Activated CD4-positive, alpha-beta memory T cell treated with anti-CD3 and anti-CD28 coated beads, Interleukin-2, amount 10 ng/mL, durations not matched to agents 7 days and 5 days (primary cell): ENCODE results near the gene EMC6. TPM values are rescaled to one million over a fixed set of nuclear protein-coding genes. Genes with fewer than 3 reads are reported as not detected.
"Not testable (repeated sequence)": the region's sequence is repeated elsewhere in the genome, so short reads cannot be mapped to it uniquely, and the experiment has no call there.

Source experiments
- CTCF ChIA-PET: fragments of 350-600 bp; sonication (Branson Sonifier 250); formaldehyde crosslinking; loops from one replicate; lab custom pipeline; 2021; ENCODE audit warnings: antibody characterized with exemption, inconsistent platforms; lab: Charles Lee
- POLR2A ChIA-PET: fragments of 350-600 bp; sonication (Branson Sonifier 250); formaldehyde crosslinking; loops from one replicate; lab custom pipeline; 2021; ENCODE audit warnings: antibody characterized with exemption; lab: Charles Lee
- DNase-seq: peaks from one replicate; pipeline ENCODE4 v3.0.0-alpha.2; 2020
- H3K27ac Mint-ChIP-seq: one replicate; pipeline ENCODE4 v1.8.0; 2021; ENCODE audit warnings: mild to moderate bottlenecking, mixed read lengths
- H3K27me3 Mint-ChIP-seq: one replicate; pipeline ENCODE4 v1.8.0; 2021; ENCODE audit warnings: mixed read lengths
- H3K36me3 Mint-ChIP-seq: one replicate; pipeline ENCODE4 v1.8.0; 2021; ENCODE audit warnings: low read depth, mixed read lengths
- H3K4me1 Mint-ChIP-seq: one replicate; pipeline ENCODE4 v1.8.0; 2021; ENCODE audit warnings: mixed read lengths
- H3K4me3 Mint-ChIP-seq: one replicate; pipeline ENCODE4 v1.8.0; 2021; ENCODE audit warnings: mild to moderate bottlenecking, mixed read lengths
- H3K9me3 Mint-ChIP-seq: one replicate; pipeline ENCODE4 v1.8.0; 2021; ENCODE audit warnings: mixed read lengths
- total RNA-seq, 2 experiments: library from RNA; stranded (reverse); gene quantifications; one replicate each; pipeline ENCODE4 v1.2.3, GENCODE V29; 2021

EMC6 gene
- total RNA-seq, 2 experiments from 2014 or later, result 40.4 to 41.6 TPM

GRCh38 chr17:3690094-3690715 lies 21.6 kb downstream of the EMC6 start:
- ChIA-PET CTCF (no interaction called here), POLR2A (interaction anchor here (1.9 kb wide), 1 partner anchor 33 kb away, joined by 7 read pairs; no protein-coding TSS in a partner anchor)
- Mint-ChIP-seq H3K4me3 (no peak overlapping the region), H3K9me3 (no peaks in the 10 kb centered on the region), H3K36me3 (peaks cover 12% of the 10 kb centered on the region), H3K27me3 (no peaks in the 10 kb centered on the region), H3K27ac (no peak overlapping the region), H3K4me1 (peaks cover 27% of the 10 kb centered on the region)
- DNase-seq, result no peak

- Mint-ChIP-seq H3K27ac (no peak overlapping the region), H3K27me3 (no peaks in the 10 kb centered on the region), H3K4me1 (peaks cover 31% of the 10 kb centered on the region), H3K36me3 (peaks cover 12% of the 10 kb centered on the region), H3K4me3 (no peak overlapping the region), H3K9me3 (no peaks in the 10 kb centered on the region)
- DNase-seq, result no peak
- ChIA-PET CTCF (interaction anchor here (0.7 to 1.2 kb wide), 4 partner anchors 19 to 215 kb away, joined by 3 to 5 read pairs (median 4); no protein-coding TSS in a partner anchor), POLR2A (interaction anchor here (0.7 to 1.9 kb wide), 2 partner anchors 31 to 895 kb away, joined by 3 to 7 read pairs; partner anchors contain the start of gene RAP1GAP2)
These were observed 23.0 kb downstream of the EMC6 start for GRCh38 chr17:3691617-3692067.

DNA sequence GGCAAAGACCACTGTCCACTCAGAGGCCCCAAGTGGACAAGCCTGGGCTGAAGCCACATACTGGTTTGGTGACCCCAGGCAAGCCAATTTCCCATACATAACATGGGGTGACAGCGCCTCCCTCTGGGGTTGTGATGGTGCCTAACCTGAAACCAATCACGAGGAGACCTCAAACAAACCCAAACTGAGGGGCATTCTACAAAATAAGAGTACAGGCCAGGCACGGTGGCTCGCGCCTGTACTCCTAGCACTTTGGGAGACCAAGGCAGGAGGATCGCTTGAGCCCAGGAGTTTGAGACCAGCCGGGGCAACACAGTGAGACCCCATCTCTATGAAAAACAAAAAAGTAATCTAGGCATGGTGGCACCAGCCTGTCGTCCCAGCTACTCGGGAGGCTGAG lies 23.7 kb downstream of the EMC6 start:
- no peaks in the 10 kb centered on the region for H3K27me3 Mint-ChIP-seq
- peaks cover 33% of the 10 kb centered on the region for H3K4me1 Mint-ChIP-seq
- peaks cover 12% of the 10 kb centered on the region for H3K36me3 Mint-ChIP-seq
- ChIA-PET CTCF (interaction anchor here (1.0 to 1.2 kb wide), 2 partner anchors 25 to 45 kb away, joined by 3 to 4 read pairs; no protein-coding TSS in a partner anchor), POLR2A (interaction anchor here (0.7 kb wide), 1 partner anchor 896 kb away, joined by 3 read pairs; the partner anchor contains the start of gene RAP1GAP2)
- H3K4me3 Mint-ChIP-seq, result no peak overlapping the region
- no peak for DNase-seq
- no peak overlapping the region for H3K27ac Mint-ChIP-seq
- no peaks in the 10 kb centered on the region for H3K9me3 Mint-ChIP-seq

- Mint-ChIP-seq H3K4me1 (peaks cover 37% of the 10 kb centered on the region), H3K4me3 (no peak overlapping the region), H3K9me3 (no peaks in the 10 kb centered on the region), H3K27ac (no peak overlapping the region), H3K36me3 (peaks cover 16% of the 10 kb centered on the region), H3K27me3 (no peaks in the 10 kb centered on the region)
- ChIA-PET CTCF (interaction anchor here (1.4 kb wide), 1 partner anchor 18 kb away, joined by 4 read pairs; no protein-coding TSS in a partner anchor), POLR2A (interaction anchor here (4.6 to 5.8 kb wide), 2 partner anchors 17 to 30 kb away, joined by 29 to 74 read pairs; partner anchors contain the start of gene HASPIN)
- DNase-seq, result no peak
These were observed 24.5 kb downstream of the EMC6 start for GRCh38 chr17:3693141-3693540.

DNA sequence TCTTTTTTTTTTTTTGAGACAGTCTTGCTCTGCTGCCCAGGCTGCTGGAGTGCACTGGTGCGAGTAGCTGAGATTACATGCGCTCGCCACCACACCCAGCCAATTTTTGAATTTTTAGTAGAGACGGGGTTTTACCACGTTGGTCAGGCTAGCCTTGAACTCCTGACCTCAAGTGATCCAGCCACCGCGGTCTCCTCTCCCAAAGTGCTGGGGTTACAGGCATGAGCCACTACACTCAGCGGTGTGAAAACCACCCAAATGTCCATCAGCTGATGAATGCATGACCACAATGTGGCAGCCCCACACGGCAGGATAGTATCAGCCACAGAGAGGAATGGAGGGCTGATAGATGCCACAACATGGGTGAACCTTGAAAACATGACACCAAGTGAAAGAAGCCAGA lies 25.2 kb downstream of the EMC6 start:
- ChIA-PET CTCF (interaction anchor here (0.6 to 2.4 kb wide), 4 partner anchors 12 to 91 kb away, joined by 3 to 12 read pairs (median 4); no protein-coding TSS in a partner anchor), POLR2A (interaction anchor here (4.6 to 5.8 kb wide), 2 partner anchors 17 to 29 kb away, joined by 29 to 74 read pairs; partner anchors contain the start of gene HASPIN)
- Mint-ChIP-seq H3K9me3 (no peaks in the 10 kb centered on the region), H3K4me1 (peaks cover 37% of the 10 kb centered on the region), H3K27ac (no peak overlapping the region), H3K27me3 (no peaks in the 10 kb centered on the region), H3K4me3 (peak overlapping the region; percentile 81), H3K36me3 (peaks cover 16% of the 10 kb centered on the region)
- DNase-seq, result peak; percentile 70

DNA sequence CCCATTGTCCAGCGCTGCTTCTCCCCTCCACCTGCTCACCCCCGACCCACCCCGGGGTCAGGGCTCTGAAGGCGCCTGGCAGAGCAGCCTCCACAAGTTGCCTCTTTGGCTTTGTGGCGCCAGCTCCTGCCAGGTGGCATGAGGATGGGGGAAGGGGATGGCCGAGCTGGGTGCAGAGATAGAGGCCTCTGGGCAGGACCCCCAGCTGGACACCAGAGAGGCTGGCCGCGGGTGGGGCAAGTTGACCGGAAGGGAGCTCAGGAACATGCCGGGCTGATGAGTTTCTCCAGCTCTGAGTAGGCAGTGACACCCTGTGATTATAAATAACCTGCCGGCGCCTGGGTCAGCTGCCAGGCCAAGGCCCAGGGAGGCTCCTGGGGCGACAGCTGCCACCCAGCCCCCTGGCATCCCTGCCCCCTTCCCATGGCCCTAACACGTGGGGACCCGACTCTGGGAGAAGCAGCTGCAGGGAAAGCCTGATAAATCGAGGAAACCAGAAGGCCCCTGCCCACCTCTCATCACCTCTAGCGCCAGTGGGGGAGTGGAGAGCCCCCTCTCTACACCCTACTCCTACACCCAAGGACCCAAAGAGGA lies 26.6 kb downstream of the EMC6 start:
- DNase-seq, result no peak
- Mint-ChIP-seq H3K4me3 (peak overlapping the region; percentile 81), H3K9me3 (no peaks in the 10 kb centered on the region), H3K4me1 (peaks cover 34% of the 10 kb centered on the region), H3K27me3 (no peaks in the 10 kb centered on the region), H3K36me3 (peaks cover 13% of the 10 kb centered on the region), H3K27ac (peak overlapping the region; percentile 44)
- POLR2A ChIA-PET, result interaction anchor here (1.0 to 5.8 kb wide), 9 partner anchors 15 to 55 kb away, joined by 3 to 74 read pairs (median 5); partner anchors contain the start of genes EMC6, HASPIN and TAX1BP3
- CTCF ChIA-PET, result interaction anchor here (0.5 to 2.4 kb wide), 9 partner anchors 13 to 133 kb away, joined by 3 to 12 read pairs (median 5); partner anchors contain the start of genes HASPIN and SHPK

- ChIA-PET CTCF (interaction anchor here (0.5 to 2.4 kb wide), 9 partner anchors 13 to 132 kb away, joined by 3 to 12 read pairs (median 5); partner anchors contain the start of genes HASPIN and SHPK), POLR2A (interaction anchor here (0.7 to 5.8 kb wide), 10 partner anchors 10 to 54 kb away, joined by 3 to 74 read pairs (median 5); partner anchors contain the start of genes EMC6, HASPIN and TAX1BP3)
- peak within 1 kb of the TSS; percentile 85 for H3K4me3 Mint-ChIP-seq
- DNase-seq, result peak; percentile 61
- no peaks in the 10 kb centered on the region for H3K27me3 Mint-ChIP-seq
- no peaks in the 10 kb centered on the region for H3K9me3 Mint-ChIP-seq
- H3K36me3 Mint-ChIP-seq, result peaks cover 11% of the 10 kb centered on the region
- peaks cover 34% of the 10 kb centered on the region for H3K4me1 Mint-ChIP-seq
- H3K27ac Mint-ChIP-seq, result peak within 1 kb of the TSS; percentile 79
These were observed 27.3 kb downstream of the EMC6 start, which contains the start of gene P2RX5 for GRCh38 chr17:3695723-3696411. TSS of gene P2RX5 (minus strand) at chr17:3696155. CDS start at chr17:3696005, 150 bp downstream.

- Mint-ChIP-seq H3K36me3 (peaks cover 13% of the 10 kb centered on the region), H3K4me3 (no peak overlapping the region), H3K27me3 (no peaks in the 10 kb centered on the region), H3K27ac (no peak overlapping the region), H3K9me3 (no peaks in the 10 kb centered on the region), H3K4me1 (peaks cover 28% of the 10 kb centered on the region)
- ChIA-PET POLR2A (interaction anchor here (1.5 to 5.8 kb wide), 3 partner anchors 13 to 53 kb away, joined by 7 to 74 read pairs (median 29); partner anchors contain the start of gene HASPIN), CTCF (no interaction called here)
- DNase-seq, result no peak
These were observed 28.5 kb downstream of the EMC6 start for GRCh38 chr17:3697103-3697476.

DNA sequence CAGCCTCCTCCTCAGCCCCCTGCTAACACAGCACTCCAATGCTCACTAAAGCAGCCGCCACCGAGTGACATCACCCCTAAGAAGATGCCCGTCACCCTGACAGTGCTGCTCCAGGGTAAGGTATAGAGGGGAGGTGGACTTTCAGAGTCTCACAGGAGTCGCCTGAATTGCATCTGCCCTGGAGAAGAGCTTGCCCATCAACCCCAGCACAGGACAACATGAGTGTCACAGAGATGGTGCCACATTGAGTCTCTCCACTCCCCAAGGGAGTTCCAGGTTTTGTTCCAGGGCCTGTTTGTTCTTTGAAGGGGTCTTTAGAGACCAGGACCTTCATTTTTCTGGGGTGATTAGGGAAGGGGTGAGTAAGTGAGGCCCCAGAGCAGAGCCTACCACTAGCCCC lies 29.5 kb downstream of the EMC6 start:
- no peaks in the 10 kb centered on the region for H3K27me3 Mint-ChIP-seq
- no peak overlapping the region for H3K4me3 Mint-ChIP-seq
- CTCF ChIA-PET, result no interaction called here
- DNase-seq, result no peak
- no peak overlapping the region for H3K27ac Mint-ChIP-seq
- peaks cover 2% of the 10 kb centered on the region for H3K9me3 Mint-ChIP-seq
- POLR2A ChIA-PET, result interaction anchor here (5.8 kb wide), 1 partner anchor 12 kb away, joined by 74 read pairs; no protein-coding TSS in a partner anchor
- H3K4me1 Mint-ChIP-seq, result peaks cover 25% of the 10 kb centered on the region
- H3K36me3 Mint-ChIP-seq, result peaks cover 22% of the 10 kb centered on the region

DNA sequence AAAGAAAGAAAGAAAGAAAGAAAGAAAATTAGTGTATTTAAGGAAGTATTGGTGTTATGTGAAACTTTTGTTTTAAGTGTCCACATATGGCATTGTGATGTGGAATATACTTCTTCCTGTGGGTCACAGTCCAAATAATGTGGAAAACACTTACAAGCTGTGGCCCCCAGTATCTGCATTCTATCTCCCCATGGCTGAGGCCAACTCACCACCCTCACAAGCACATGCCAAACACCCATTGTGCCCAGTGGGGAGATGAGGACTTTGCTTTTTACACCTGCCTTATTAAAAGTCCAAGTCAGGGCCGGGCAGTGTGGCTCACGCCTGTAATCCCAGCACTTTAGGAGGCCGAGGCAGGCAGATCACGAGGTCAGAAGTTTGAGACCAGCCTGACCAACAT lies 31.3 kb downstream of the EMC6 start:
- Mint-ChIP-seq H3K9me3 (peaks cover 2% of the 10 kb centered on the region), H3K27me3 (no peaks in the 10 kb centered on the region), H3K4me1 (peaks cover 9% of the 10 kb centered on the region), H3K36me3 (peaks cover 22% of the 10 kb centered on the region), H3K27ac (no peak overlapping the region), H3K4me3 (no peak overlapping the region)
- ChIA-PET POLR2A (no interaction called here), CTCF (no interaction called here)
- no peak for DNase-seq

- not testable (repeated sequence) for H3K9me3 Mint-ChIP-seq, H3K4me1 Mint-ChIP-seq, H3K4me3 Mint-ChIP-seq, DNase-seq, H3K27me3 Mint-ChIP-seq, H3K27ac Mint-ChIP-seq
- peaks cover 25% of the 10 kb centered on the region for H3K36me3 Mint-ChIP-seq
- POLR2A ChIA-PET, result interaction anchor here (0.8 kb wide), 1 partner anchor 9 kb away, joined by 4 read pairs; no protein-coding TSS in a partner anchor
- CTCF ChIA-PET, result interaction anchor here (1.1 to 1.4 kb wide), 2 partner anchors 9 to 144 kb away, joined by 3 read pairs; partner anchors contain the start of gene NCBP3
These were observed 33.5 kb downstream of the EMC6 start for GRCh38 chr17:3702041-3702539.
